ENCODE results near the gene PI16. TPM values are rescaled to one million over a fixed set of nuclear protein-coding genes. Genes with fewer than 3 reads are reported as not detected.

PI16 gene
- total and polyA plus RNA-seq, 8 donors, result 0.15 to 2.5 (median 0.70) TPM

DNA sequence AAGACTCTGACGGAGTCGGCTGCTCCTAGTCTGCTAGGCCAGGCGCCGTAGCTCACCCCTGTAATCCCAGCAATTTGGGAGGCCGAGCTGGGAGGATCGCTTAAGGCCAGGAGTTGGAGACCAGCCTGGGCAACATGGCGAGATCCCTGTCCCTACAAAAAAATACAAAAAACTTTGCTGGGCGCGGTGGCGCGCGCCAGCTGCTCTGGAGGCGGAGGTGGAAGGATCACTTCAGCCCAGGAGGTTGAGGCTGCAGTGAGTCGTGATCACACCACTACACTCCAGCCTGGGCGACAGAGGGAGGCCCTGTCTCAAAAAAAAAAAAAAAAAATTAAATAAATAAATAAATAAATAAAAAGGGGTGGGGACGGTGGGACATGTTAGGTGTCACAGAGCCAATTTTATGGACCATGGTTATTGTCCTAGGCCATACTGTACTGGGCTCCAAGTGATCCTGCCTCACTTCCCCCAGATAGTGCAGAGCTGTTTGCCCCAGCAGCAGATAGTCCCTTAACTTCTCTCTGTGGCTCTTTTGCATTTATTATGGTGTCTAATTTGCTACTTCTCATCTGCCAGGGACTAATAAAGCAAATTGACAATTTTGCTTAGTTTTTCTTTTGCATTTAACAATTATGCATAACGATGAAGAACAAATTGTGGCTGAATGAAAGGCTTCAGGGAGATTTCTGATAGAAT, 5.2 kb downstream of the PI16 start:
- TF ChIP-seq, protein P1, sequence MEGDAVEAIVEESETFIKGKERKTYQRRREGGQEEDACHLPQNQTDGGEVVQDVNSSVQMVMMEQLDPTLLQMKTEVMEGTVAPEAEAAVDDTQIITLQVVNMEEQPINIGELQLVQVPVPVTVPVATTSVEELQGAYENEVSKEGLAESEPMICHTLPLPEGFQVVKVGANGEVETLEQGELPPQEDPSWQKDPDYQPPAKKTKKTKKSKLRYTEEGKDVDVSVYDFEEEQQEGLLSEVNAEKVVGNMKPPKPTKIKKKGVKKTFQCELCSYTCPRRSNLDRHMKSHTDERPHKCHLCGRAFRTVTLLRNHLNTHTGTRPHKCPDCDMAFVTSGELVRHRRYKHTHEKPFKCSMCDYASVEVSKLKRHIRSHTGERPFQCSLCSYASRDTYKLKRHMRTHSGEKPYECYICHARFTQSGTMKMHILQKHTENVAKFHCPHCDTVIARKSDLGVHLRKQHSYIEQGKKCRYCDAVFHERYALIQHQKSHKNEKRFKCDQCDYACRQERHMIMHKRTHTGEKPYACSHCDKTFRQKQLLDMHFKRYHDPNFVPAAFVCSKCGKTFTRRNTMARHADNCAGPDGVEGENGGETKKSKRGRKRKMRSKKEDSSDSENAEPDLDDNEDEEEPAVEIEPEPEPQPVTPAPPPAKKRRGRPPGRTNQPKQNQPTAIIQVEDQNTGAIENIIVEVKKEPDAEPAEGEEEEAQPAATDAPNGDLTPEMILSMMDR (IDR thresholded peaks at IDR 0.05), result no peak
- no peak for ATAC-seq
- H3K27me3 ChIP-seq, result peaks cover 0 to 32% of the 10 kb centered on the region in 2 donors
- H3K4me1 ChIP-seq, result peaks cover 0 to 28% of the 10 kb centered on the region in 2 donors
- H3K36me3 ChIP-seq, result no peaks in the 10 kb centered on the region
- intact Hi-C loops (cut with DNase I), result no loop called here
- no peaks in the 10 kb centered on the region for H3K9me3 ChIP-seq
- no peak for DNase-seq
- no peak overlapping the region for H3K27ac ChIP-seq
- H3K4me3 ChIP-seq, result no peak overlapping the region

DNA sequence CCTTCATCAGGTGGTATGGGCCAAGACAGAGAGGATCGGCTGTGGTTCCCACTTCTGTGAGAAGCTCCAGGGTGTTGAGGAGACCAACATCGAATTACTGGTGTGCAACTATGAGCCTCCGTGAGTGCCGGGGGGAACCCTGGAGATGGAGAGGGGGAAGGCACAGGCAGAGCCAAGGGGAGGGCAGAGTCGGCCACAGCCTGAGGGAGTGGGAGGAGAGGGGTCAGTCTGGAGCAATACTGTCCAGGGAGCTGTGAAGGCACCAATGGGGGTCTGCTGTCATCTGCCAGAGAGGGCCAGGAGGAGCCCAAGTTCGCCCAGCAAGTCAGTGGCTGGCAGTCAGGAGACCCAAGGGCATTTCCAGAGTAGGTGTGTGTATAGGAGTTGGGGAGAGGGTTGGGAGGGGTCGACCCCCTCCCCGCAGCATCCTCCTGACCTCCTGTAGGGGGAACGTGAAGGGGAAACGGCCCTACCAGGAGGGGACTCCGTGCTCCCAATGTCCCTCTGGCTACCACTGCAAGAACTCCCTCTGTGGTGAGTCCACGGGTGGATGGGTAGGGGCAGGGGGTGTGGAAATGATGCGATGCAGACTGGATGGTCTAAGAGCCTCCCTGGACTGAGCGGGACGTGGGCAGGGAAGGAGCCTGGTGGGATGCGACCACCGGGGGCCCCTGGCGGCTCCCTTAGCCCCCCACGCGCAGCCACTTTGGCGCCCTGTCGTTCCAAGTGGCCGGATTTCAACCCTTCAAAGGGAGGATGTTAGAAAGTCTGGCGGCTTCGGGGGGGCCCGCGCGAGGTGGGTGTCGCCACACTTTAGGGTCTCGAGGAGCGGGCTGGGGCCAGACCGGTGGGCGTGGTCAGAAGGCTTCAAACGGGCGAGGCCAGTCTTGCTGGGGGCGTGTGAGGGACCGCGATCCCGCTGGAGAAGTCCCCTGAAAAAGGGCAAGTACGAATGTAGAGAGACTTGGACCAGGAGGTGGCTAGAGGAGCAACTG, 7.2 kb downstream of the PI16 start:
- TF ChIP-seq, protein P1 (IDR thresholded peaks at IDR 0.05), result no peak
- H3K27ac ChIP-seq, result no peak overlapping the region
- no peaks in the 10 kb centered on the region for H3K9me3 ChIP-seq
- no peak for DNase-seq
- no peak for ATAC-seq
- peaks cover 0 to 5% of the 10 kb centered on the region in 2 donors for H3K36me3 ChIP-seq
- peaks cover 0 to 26% of the 10 kb centered on the region in 2 donors for H3K4me1 ChIP-seq
- peaks cover 0 to 17% of the 10 kb centered on the region in 2 donors for H3K27me3 ChIP-seq
- intact Hi-C loops (cut with DNase I), result no loop called here
- no peak overlapping the region for H3K4me3 ChIP-seq

DNA sequence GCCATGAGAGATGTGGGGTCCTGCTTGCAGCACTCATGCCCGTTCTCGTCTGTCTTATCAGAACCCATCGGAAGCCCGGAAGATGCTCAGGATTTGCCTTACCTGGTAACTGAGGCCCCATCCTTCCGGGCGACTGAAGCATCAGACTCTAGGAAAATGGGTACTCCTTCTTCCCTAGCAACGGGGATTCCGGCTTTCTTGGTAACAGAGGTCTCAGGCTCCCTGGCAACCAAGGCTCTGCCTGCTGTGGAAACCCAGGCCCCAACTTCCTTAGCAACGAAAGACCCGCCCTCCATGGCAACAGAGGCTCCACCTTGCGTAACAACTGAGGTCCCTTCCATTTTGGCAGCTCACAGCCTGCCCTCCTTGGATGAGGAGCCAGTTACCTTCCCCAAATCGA, 8.3 kb downstream of the PI16 start:
- TF ChIP-seq, protein P1 (IDR thresholded peaks at IDR 0.05), result no peak
- DNase-seq (peak; percentile 26 to 86 (median 74)), ATAC-seq (peak; percentile 41)
- H3K4me3 ChIP-seq, result no peak overlapping the region
- peaks cover 0 to 26% of the 10 kb centered on the region in 2 donors for H3K4me1 ChIP-seq
- peaks cover 0 to 17% of the 10 kb centered on the region in 2 donors for H3K27me3 ChIP-seq
- H3K36me3 ChIP-seq, result peaks cover 0 to 16% of the 10 kb centered on the region in 2 donors
- intact Hi-C loops (cut with DNase I), result no loop called here
- no peak overlapping the region for H3K27ac ChIP-seq
- H3K9me3 ChIP-seq, result no peaks in the 10 kb centered on the region

DNA sequence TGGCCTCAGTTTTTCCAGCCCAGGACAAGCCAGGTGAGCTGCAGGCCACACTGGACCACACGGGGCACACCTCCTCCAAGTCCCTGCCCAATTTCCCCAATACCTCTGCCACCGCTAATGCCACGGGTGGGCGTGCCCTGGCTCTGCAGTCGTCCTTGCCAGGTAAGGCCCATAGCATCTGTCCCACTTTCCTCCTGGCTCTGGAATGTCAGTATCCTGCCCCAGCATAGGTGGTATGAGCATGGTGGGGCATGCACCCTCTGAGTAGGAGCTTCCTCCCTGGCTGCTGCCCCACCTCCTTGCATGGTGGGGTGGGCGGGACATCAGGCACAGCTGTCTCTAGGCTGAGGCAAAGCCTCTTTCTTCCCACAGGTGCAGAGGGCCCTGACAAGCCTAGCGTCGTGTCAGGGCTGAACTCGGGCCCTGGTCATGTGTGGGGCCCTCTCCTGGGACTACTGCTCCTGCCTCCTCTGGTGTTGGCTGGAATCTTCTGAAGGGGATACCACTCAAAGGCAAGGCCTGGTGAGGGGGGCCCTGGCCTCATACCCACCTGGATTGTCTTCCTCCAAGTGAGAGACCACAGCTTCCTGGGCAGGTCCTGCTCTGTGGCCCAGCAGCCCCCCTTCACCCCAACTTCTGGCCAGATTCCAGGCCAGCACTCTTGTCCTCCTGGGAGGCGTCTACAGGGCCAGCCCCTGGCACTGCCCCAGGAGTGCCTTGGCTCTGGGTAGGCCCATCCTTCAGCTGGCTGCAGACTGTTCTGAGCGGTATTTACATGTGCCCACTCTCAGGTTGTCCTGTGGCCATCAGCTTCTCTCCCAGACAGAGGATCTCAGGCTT, 9.1 kb downstream of the PI16 start:
- peak; percentile 44 for ATAC-seq
- peak in 2 of 4 donors; percentile 20 to 71 for DNase-seq
- Histone ChIP-seq H3K27me3 (peaks cover 0 to 17% of the 10 kb centered on the region in 2 donors), H3K9me3 (no peaks in the 10 kb centered on the region), H3K36me3 (peaks cover 0 to 24% of the 10 kb centered on the region in 2 donors), H3K4me3 (no peak overlapping the region), H3K4me1 (peaks cover 0 to 26% of the 10 kb centered on the region in 2 donors), H3K27ac (peak overlapping the region in 1 of 2 donors; percentile 20)
- TF ChIP-seq, protein P1 (IDR thresholded peaks at IDR 0.05), result no peak
- intact Hi-C loops (cut with DNase I), result no loop called here

Data from left lung (tissue), 10 donors.